ENCODE results near the gene WDR77. TPM values are rescaled to one million over a fixed set of nuclear protein-coding genes. Genes with fewer than 3 reads are reported as not detected.

The WDR77 gene
- total and polyA plus RNA-seq, 2 of the 13 experiments (the other 11 are each of a cell fraction or from before 2014, with no cell fraction given) = 90.6 to 108 TPM

DNA sequence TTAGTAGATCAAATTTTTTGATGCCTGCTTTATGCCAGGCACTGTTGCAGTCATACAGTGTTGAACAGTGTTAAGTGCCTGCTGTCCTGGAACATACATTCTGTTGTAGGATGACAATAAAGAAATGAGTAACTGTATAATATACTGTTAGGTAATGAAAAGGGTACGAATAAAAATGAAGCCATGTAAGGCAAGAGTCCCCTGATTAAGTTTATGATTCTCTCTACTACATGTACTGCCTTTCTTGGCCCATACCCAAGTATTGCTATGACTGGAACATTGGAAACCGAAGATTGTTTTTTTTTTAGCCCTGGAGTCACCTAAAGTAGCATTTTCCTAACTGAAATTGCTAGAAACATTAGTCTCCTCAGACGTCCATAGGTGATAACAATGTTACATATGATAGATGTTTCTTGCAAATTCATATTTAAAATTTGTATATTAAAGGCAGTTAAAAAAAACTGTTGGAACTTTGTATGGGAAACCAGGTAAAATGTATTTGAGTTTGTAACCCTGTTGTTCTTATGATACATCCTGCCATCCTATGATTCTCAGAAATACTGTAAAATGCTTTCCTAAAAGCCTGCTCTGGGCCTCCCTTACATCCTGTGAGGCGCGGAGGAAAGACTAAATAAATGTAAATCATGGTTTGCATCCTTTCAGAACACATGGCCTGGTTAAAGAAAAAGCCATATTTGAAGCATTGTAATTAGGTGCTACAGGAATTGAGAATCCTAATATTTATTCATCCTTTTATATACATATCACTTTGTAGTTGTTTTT lies 6.0 kb upstream of the WDR77 start (continued):
- no peak for TF ChIP-seq CENPX (CRISPR knock-in tag; IDR thresholded peaks at IDR 0.05)
- TF ChIP-seq HCFC1 (IDR thresholded peaks at IDR 0.05; ENCODE audit: low read depth, low read length) = no peak
- TF ChIP-seq ZNF20 (CRISPR knock-in tag; IDR thresholded peaks at IDR 0.05) = no peak

DNA sequence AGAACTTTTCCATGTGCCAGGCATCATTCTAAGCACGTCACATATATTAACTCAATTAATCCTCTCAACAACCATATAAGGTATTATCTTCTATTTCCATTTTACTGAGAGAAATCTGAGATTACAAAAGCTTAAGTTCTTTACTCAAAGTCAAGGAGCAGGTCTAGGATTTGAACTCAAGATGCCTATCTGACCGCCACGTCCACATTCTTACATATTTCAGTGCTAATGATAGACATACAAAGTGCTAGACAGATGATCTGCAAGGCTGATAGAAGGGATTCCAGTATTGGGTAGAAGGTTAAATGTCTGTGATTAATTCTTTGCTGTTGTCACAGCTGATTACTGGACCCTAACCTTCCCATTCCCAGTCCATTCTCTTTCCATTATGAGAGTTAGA lies 4.7 kb upstream of the WDR77 start:
- Histone ChIP-seq H3K9me3 (ENCODE audit: low read length) (no peaks in the 10 kb centered on the region), H3K79me2 (ENCODE audit: insufficient read depth, low read length) (peaks cover 30% of the 10 kb centered on the region), H3K36me3 (replicated peaks in 1 of 2; ENCODE audit: control insufficient read depth in 1 of 2, insufficient read depth in 2 of 2, low read length in 2 of 2) (peaks cover 3 to 48% of the 10 kb centered on the region in 2 experiments), H3K27me3 (ENCODE audit: control insufficient read depth in 1 of 2, insufficient read depth in 2 of 2, low read length in 2 of 2) (no peaks in the 10 kb centered on the region; a peak in 1 of 5 replicates), H3K9ac (ENCODE audit: insufficient read depth, low read depth, low read length) (no peak overlapping the region), H3K27ac (ENCODE audit: extremely low read length, insufficient read depth, low read length) (no peak overlapping the region), H3K4me3 (replicated peaks in 1 of 3; ENCODE audit: insufficient read depth in 1 of 3, low read depth in 2 of 3, low read length in 3 of 3) (no peak overlapping the region), H3K4me2 (ENCODE audit: low read depth, low read length) (no peak overlapping the region), H2AFZ (ENCODE audit: low read length) (no peak overlapping the region), H3K4me1 (ENCODE audit: insufficient read depth, low read length) (peaks cover 21% of the 10 kb centered on the region), H4K20me1 (ENCODE audit: insufficient read depth, low read length) (no peaks in the 10 kb centered on the region)
- ATAC-seq (no peak), DNase-seq (ENCODE audit: low spot score) (no peak), FAIRE-seq (no peak)
- POLR2A ChIA-PET = no interaction called here
- WGBS (ENCODE audit: low lambda C conversion rate) = 93% methylated on average over 3 of the region's 3 CpGs
- CTCF ChIA-PET (ENCODE audit: low intra/inter-chr PET ratio, low total read pairs) = no interaction called here
- in situ Hi-C loops (cut with HindIII; ENCODE audit: extremely low pct_ligation_motif_present, low pct_unique_long_range_greater_than_20kb) = no loop called here
- BruUV-seq (replicated peaks) = no TSS peak
- intact Hi-C loops (cut with micrococcal nuclease; ENCODE audit: unreplicated experiment) = no loop called here
- TF ChIP-seq ZFP36L1 (CRISPR knock-in tag; IDR thresholded peaks at IDR 0.05) = no peak
- TF ChIP-seq ZNF354B (CRISPR knock-in tag; IDR thresholded peaks at IDR 0.05) = no peak
- TF ChIP-seq, protein P1, sequence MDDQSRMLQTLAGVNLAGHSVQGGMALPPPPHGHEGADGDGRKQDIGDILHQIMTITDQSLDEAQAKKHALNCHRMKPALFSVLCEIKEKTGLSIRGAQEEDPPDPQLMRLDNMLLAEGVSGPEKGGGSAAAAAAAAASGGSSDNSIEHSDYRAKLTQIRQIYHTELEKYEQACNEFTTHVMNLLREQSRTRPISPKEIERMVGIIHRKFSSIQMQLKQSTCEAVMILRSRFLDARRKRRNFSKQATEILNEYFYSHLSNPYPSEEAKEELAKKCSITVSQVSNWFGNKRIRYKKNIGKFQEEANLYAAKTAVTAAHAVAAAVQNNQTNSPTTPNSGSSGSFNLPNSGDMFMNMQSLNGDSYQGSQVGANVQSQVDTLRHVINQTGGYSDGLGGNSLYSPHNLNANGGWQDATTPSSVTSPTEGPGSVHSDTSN (CRISPR knock-in tag; IDR thresholded peaks at IDR 0.05; ENCODE audit: borderline replicate concordance) = no peak
- no peak for TF ChIP-seq ZFP82 (CRISPR knock-in tag; IDR thresholded peaks at IDR 0.05; ENCODE audit: borderline replicate concordance)
- no peak for TF ChIP-seq ZC3H13 (CRISPR knock-in tag; IDR thresholded peaks at IDR 0.05)
- no peak for TF ChIP-seq CEBPB (IDR thresholded peaks at IDR 0.05; ENCODE audit: borderline replicate concordance, low read depth, low read length)
- TF ChIP-seq, protein P2, sequence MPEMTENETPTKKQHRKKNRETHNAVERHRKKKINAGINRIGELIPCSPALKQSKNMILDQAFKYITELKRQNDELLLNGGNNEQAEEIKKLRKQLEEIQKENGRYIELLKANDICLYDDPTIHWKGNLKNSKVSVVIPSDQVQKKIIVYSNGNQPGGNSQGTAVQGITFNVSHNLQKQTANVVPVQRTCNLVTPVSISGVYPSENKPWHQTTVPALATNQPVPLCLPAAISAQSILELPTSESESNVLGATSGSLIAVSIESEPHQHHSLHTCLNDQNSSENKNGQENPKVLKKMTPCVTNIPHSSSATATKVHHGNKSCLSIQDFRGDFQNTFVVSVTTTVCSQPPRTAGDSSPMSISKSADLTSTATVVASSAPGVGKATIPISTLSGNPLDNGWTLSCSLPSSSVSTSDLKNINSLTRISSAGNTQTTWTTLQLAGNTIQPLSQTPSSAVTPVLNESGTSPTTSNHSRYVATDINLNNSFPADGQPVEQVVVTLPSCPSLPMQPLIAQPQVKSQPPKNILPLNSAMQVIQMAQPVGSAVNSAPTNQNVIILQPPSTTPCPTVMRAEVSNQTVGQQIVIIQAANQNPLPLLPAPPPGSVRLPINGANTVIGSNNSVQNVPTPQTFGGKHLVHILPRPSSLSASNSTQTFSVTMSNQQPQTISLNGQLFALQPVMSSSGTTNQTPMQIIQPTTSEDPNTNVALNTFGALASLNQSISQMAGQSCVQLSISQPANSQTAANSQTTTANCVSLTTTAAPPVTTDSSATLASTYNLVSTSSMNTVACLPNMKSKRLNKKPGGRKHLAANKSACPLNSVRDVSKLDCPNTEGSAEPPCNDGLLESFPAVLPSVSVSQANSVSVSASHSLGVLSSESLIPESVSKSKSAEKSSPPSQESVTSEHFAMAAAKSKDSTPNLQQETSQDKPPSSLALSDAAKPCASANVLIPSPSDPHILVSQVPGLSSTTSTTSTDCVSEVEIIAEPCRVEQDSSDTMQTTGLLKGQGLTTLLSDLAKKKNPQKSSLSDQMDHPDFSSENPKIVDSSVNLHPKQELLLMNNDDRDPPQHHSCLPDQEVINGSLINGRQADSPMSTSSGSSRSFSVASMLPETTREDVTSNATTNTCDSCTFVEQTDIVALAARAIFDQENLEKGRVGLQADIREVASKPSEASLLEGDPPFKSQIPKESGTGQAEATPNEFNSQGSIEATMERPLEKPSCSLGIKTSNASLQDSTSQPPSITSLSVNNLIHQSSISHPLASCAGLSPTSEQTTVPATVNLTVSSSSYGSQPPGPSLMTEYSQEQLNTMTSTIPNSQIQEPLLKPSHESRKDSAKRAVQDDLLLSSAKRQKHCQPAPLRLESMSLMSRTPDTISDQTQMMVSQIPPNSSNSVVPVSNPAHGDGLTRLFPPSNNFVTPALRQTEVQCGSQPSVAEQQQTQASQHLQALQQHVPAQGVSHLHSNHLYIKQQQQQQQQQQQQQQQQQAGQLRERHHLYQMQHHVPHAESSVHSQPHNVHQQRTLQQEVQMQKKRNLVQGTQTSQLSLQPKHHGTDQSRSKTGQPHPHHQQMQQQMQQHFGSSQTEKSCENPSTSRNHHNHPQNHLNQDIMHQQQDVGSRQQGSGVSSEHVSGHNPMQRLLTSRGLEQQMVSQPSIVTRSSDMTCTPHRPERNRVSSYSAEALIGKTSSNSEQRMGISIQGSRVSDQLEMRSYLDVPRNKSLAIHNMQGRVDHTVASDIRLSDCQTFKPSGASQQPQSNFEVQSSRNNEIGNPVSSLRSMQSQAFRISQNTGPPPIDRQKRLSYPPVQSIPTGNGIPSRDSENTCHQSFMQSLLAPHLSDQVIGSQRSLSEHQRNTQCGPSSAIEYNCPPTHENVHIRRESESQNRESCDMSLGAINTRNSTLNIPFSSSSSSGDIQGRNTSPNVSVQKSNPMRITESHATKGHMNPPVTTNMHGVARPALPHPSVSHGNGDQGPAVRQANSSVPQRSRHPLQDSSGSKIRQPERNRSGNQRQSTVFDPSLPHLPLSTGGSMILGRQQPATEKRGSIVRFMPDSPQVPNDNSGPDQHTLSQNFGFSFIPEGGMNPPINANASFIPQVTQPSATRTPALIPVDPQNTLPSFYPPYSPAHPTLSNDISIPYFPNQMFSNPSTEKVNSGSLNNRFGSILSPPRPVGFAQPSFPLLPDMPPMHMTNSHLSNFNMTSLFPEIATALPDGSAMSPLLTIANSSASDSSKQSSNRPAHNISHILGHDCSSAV (CRISPR knock-in tag; IDR thresholded peaks at IDR 0.05; ENCODE audit: borderline replicate concordance) = no peak
- no peak for TF ChIP-seq RBFOX2 (IDR thresholded peaks at IDR 0.05; ENCODE audit: low read depth, low read length)

All from HepG2 (cell line).